SH-SY5Y (cell line): ENCODE results near the gene SPTBN5.

ENCODE experiments used
- GATA2 ChIP-seq: IDR thresholded peaks from 2 replicates; pipeline ENCODE4 v1.6.1; 2011; ENCODE audit warnings: mild to moderate bottlenecking, low read depth, low read length
- GATA3 ChIP-seq: IDR thresholded peaks from 2 replicates; pipeline ENCODE4 v1.6.1; 2011; ENCODE audit warnings: low read depth, mild to moderate bottlenecking, low read length, moderate library complexity

DNA sequence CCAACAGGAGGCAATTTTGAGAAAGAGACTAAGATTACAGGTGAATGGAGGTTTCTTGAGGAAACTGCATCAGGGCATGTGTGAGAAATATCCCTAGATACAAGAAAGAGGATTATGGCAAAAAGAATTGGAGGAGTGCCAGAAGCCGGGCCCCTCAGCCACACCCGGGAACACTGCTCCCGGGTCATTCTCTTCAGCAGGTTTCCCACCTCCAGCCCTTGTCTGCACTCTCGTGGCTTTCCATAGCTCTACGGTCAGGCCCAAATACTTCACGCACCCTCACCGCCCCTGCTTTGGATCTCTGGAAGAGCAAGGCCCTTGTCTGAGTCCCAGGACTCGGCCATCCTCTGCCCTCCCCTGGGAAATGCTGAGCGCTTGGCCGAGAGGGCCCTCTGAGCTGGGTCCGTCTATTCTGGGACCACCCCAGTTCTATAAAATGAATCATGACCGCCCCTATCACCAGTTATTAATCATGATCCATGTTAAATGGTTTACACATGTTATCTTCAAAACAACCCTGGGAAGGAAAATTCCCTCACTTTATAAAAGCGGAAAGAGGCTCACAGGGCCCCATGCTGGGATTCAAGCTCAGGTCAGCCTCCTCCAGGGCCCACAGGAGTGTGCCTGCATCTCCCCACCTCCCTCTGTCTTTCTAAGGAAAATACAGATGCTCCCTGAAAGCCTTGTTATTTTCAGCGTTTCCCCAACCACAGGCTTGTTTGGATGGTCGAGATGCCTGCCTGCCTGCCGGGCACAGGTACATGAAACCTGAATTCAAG, 38.8 kb upstream of the SPTBN5 start:
- no peak for TF ChIP-seq GATA3
- no peak for TF ChIP-seq GATA2
